ENCODE data around the gene SEPTIN12. TPM values are rescaled to one million over a fixed set of nuclear protein-coding genes. Genes with fewer than 3 reads are reported as not detected.

SEPTIN12 gene
- polyA plus RNA-seq, 1 donor (not counting 4 experiments of a cell fraction or from before 2014, with no cell fraction given) = not detected

GRCh38 chr16:4833584-4833983 is 45.4 kb upstream of the SEPTIN12 start:
- no peaks in the 10 kb centered on the region for H3K9me1 ChIP-seq (ENCODE audit: control insufficient read depth, extremely low read depth, insufficient read depth, low read length)
- no peak overlapping the region for H3K4me2 ChIP-seq (ENCODE audit: control insufficient read depth, extremely low read depth, insufficient read depth, low read depth, low read length)
- H3K27ac ChIP-seq (ENCODE audit: control insufficient read depth, insufficient read depth, low read length) = no peak overlapping the region
- no peaks in the 10 kb centered on the region for H3K4me1 ChIP-seq (ENCODE audit: control insufficient read depth, extremely low read depth, insufficient read depth, low read length)
- no peak overlapping the region for H2AFZ ChIP-seq (ENCODE audit: control insufficient read depth, low read length)
- H3K27me3 ChIP-seq (ENCODE audit: control insufficient read depth, extremely low read depth, insufficient read depth, low read length) = no peaks in the 10 kb centered on the region
- no peak for TF ChIP-seq EZH2 (IDR thresholded peaks at IDR 0.05; ENCODE audit: low read length)
- H3K9me3 ChIP-seq (ENCODE audit: control insufficient read depth, low read depth, low read length) = no peaks in the 10 kb centered on the region
- dilution Hi-C loops (cut with MboI; ENCODE audit: extremely low pct_ligation_motif_present, low sequenced_read_pairs) = no loop called here
- no peak overlapping the region for H3K4me3 ChIP-seq (ENCODE audit: control insufficient read depth in 2 of 3, extremely low read depth in 1 of 3, insufficient read depth in 2 of 3, low read depth in 1 of 3, low read length in 3 of 3)
- DNase-seq (ENCODE audit: low read depth, low spot score) (no peak), FAIRE-seq (no peak)
- no peak overlapping the region for H3K9ac ChIP-seq (ENCODE audit: control insufficient read depth, extremely low read depth, insufficient read depth, low read length)
- peaks cover 15% of the 10 kb centered on the region for H3K79me2 ChIP-seq (ENCODE audit: control insufficient read depth, insufficient read depth, low read length)
- no peaks in the 10 kb centered on the region for H4K20me1 ChIP-seq (ENCODE audit: control insufficient read depth, extremely low read depth, insufficient read depth, low read length)
- peaks cover 32 to 43% of the 10 kb centered on the region in 2 experiments for H3K36me3 ChIP-seq (ENCODE audit: control insufficient read depth in 2 of 2, extremely low read depth in 1 of 2, insufficient read depth in 2 of 2, low read length in 2 of 2)

GRCh38 chr16:4832698-4833343 is 44.7 kb upstream of the SEPTIN12 start:
- Histone ChIP-seq H4K20me1 (ENCODE audit: control insufficient read depth, extremely low read depth, insufficient read depth, low read length) (no peaks in the 10 kb centered on the region), H3K4me2 (ENCODE audit: control insufficient read depth, extremely low read depth, insufficient read depth, low read depth, low read length) (no peak overlapping the region), H3K36me3 (ENCODE audit: control insufficient read depth in 2 of 2, extremely low read depth in 1 of 2, insufficient read depth in 2 of 2, low read length in 2 of 2) (peaks cover 32 to 43% of the 10 kb centered on the region in 2 experiments), H3K9ac (ENCODE audit: control insufficient read depth, extremely low read depth, insufficient read depth, low read length) (no peak overlapping the region), H2AFZ (ENCODE audit: control insufficient read depth, low read length) (no peak overlapping the region), H3K4me3 (ENCODE audit: control insufficient read depth in 2 of 3, extremely low read depth in 1 of 3, insufficient read depth in 2 of 3, low read depth in 1 of 3, low read length in 3 of 3) (no peak overlapping the region), H3K9me3 (ENCODE audit: control insufficient read depth, low read depth, low read length) (no peaks in the 10 kb centered on the region), H3K79me2 (ENCODE audit: control insufficient read depth, insufficient read depth, low read length) (peaks cover 15% of the 10 kb centered on the region), H3K9me1 (ENCODE audit: control insufficient read depth, extremely low read depth, insufficient read depth, low read length) (no peaks in the 10 kb centered on the region), H3K27ac (ENCODE audit: control insufficient read depth, insufficient read depth, low read length) (no peak overlapping the region), H3K27me3 (ENCODE audit: control insufficient read depth, extremely low read depth, insufficient read depth, low read length) (no peaks in the 10 kb centered on the region), H3K4me1 (ENCODE audit: control insufficient read depth, extremely low read depth, insufficient read depth, low read length) (no peaks in the 10 kb centered on the region)
- FAIRE-seq = no peak
- dilution Hi-C loops (cut with MboI; ENCODE audit: extremely low pct_ligation_motif_present, low sequenced_read_pairs) = no loop called here
- TF ChIP-seq, protein P1, sequence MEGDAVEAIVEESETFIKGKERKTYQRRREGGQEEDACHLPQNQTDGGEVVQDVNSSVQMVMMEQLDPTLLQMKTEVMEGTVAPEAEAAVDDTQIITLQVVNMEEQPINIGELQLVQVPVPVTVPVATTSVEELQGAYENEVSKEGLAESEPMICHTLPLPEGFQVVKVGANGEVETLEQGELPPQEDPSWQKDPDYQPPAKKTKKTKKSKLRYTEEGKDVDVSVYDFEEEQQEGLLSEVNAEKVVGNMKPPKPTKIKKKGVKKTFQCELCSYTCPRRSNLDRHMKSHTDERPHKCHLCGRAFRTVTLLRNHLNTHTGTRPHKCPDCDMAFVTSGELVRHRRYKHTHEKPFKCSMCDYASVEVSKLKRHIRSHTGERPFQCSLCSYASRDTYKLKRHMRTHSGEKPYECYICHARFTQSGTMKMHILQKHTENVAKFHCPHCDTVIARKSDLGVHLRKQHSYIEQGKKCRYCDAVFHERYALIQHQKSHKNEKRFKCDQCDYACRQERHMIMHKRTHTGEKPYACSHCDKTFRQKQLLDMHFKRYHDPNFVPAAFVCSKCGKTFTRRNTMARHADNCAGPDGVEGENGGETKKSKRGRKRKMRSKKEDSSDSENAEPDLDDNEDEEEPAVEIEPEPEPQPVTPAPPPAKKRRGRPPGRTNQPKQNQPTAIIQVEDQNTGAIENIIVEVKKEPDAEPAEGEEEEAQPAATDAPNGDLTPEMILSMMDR (optimal IDR thresholded peaks at IDR 0.05 in 1 of 3, IDR thresholded peaks at IDR 0.05 in 1 of 3, conservative IDR thresholded peaks at IDR 0.05 in 1 of 3; ENCODE audit: extremely low read depth in 1 of 3, insufficient read depth in 2 of 3, low read length in 3 of 3) = no peak
- no peak for DNase-seq (ENCODE audit: low read depth, low spot score)

GRCh38 chr16:4831616-4832015 is 43.5 kb upstream of the SEPTIN12 start:
- peaks cover 16% of the 10 kb centered on the region for H3K79me2 ChIP-seq (ENCODE audit: control insufficient read depth, insufficient read depth, low read length)
- no peaks in the 10 kb centered on the region for H3K9me3 ChIP-seq (ENCODE audit: control insufficient read depth, low read depth, low read length)

More at GRCh38 chr16:4831616-4832015, 43.5 kb upstream of the SEPTIN12 start:
- Histone ChIP-seq H3K4me3 (ENCODE audit: control insufficient read depth in 2 of 3, extremely low read depth in 1 of 3, insufficient read depth in 2 of 3, low read depth in 1 of 3, low read length in 3 of 3) (no peak overlapping the region), H3K4me1 (ENCODE audit: control insufficient read depth, extremely low read depth, insufficient read depth, low read length) (no peaks in the 10 kb centered on the region), H3K9ac (ENCODE audit: control insufficient read depth, extremely low read depth, insufficient read depth, low read length) (no peak overlapping the region), H3K27ac (ENCODE audit: control insufficient read depth, insufficient read depth, low read length) (no peak overlapping the region), H3K36me3 (ENCODE audit: control insufficient read depth in 2 of 2, extremely low read depth in 1 of 2, insufficient read depth in 2 of 2, low read length in 2 of 2) (peaks cover 39 to 50% of the 10 kb centered on the region in 2 experiments), H2AFZ (ENCODE audit: control insufficient read depth, low read length) (no peak overlapping the region), H4K20me1 (ENCODE audit: control insufficient read depth, extremely low read depth, insufficient read depth, low read length) (no peaks in the 10 kb centered on the region), H3K9me1 (ENCODE audit: control insufficient read depth, extremely low read depth, insufficient read depth, low read length) (no peaks in the 10 kb centered on the region), H3K27me3 (ENCODE audit: control insufficient read depth, extremely low read depth, insufficient read depth, low read length) (no peaks in the 10 kb centered on the region), H3K4me2 (ENCODE audit: control insufficient read depth, extremely low read depth, insufficient read depth, low read depth, low read length) (no peak overlapping the region)
- DNase-seq (ENCODE audit: low read depth, low spot score) (no peak), FAIRE-seq (no peak)
- TF ChIP-seq, protein P1 (optimal IDR thresholded peaks at IDR 0.05 in 1 of 3, IDR thresholded peaks at IDR 0.05 in 1 of 3, conservative IDR thresholded peaks at IDR 0.05 in 1 of 3; ENCODE audit: extremely low read depth in 1 of 3, insufficient read depth in 2 of 3, low read length in 3 of 3) = no peak
- TF ChIP-seq EZH2 (IDR thresholded peaks at IDR 0.05; ENCODE audit: low read length) = no peak
- dilution Hi-C loops (cut with MboI; ENCODE audit: extremely low pct_ligation_motif_present, low sequenced_read_pairs) = no loop called here

All from keratinocyte (primary cell).